ENCODE data around the gene CHML. TPM values are rescaled to one million over a fixed set of nuclear protein-coding genes. Genes with fewer than 3 reads are reported as not detected.

Gene CHML
- total RNA-seq, 1 donor from 2014 or later = 9.5 TPM

- H3K4me3 ChIP-seq (ENCODE audit: low read depth, low read length) = peak overlapping the region; percentile 95
- TF ChIP-seq CTCF (conservative IDR thresholded peaks at IDR 0.05; ENCODE audit: low read depth, low read length) = no peak
- no peak for DNase-seq (ENCODE audit: low read depth)
Measured at GRCh38 chr1:241638909-241639622, 1.1 kb downstream of the CHML start.

- TF ChIP-seq CTCF (conservative IDR thresholded peaks at IDR 0.05; ENCODE audit: low read depth, low read length) = no peak
- DNase-seq (ENCODE audit: low read depth) = no peak
- H3K4me3 ChIP-seq (ENCODE audit: low read depth, low read length) = peak overlapping the region; percentile 95
Measured at GRCh38 chr1:241638099-241638682, 2.0 kb downstream of the CHML start.

GRCh38 chr1:241637604-241638003, 2.6 kb downstream of the CHML start:
- no peak for TF ChIP-seq CTCF (conservative IDR thresholded peaks at IDR 0.05; ENCODE audit: low read depth, low read length)
- H3K4me3 ChIP-seq (ENCODE audit: low read depth, low read length) = peak overlapping the region; percentile 95
- DNase-seq (ENCODE audit: low read depth) = no peak

- TF ChIP-seq CTCF (conservative IDR thresholded peaks at IDR 0.05; ENCODE audit: low read depth, low read length) = no peak
- H3K4me3 ChIP-seq (ENCODE audit: low read depth, low read length) = no peak overlapping the region
- no peak for DNase-seq (ENCODE audit: low read depth)
Measured at GRCh38 chr1:241637046-241637590, 3.1 kb downstream of the CHML start.

GRCh38 chr1:241636291-241636690, 3.9 kb downstream of the CHML start:
- no peak for DNase-seq (ENCODE audit: low read depth)
- no peak for TF ChIP-seq CTCF (conservative IDR thresholded peaks at IDR 0.05; ENCODE audit: low read depth, low read length)
- H3K4me3 ChIP-seq (ENCODE audit: low read depth, low read length) = no peak overlapping the region

- no peak for DNase-seq (ENCODE audit: low read depth)
- TF ChIP-seq CTCF (conservative IDR thresholded peaks at IDR 0.05; ENCODE audit: low read depth, low read length) = no peak
- H3K4me3 ChIP-seq (ENCODE audit: low read depth, low read length) = no peak overlapping the region
Measured at GRCh38 chr1:241635556-241636152, 4.5 kb downstream of the CHML start.
